ENCODE measurements around the gene LIM2.
"Not testable (repeated sequence)": the region's sequence is repeated elsewhere in the genome, so short reads cannot be mapped to it uniquely, and the experiment has no call there.

The LIM2 gene, protein sequence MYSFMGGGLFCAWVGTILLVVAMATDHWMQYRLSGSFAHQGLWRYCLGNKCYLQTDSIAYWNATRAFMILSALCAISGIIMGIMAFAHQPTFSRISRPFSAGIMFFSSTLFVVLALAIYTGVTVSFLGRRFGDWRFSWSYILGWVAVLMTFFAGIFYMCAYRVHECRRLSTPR

DNA sequence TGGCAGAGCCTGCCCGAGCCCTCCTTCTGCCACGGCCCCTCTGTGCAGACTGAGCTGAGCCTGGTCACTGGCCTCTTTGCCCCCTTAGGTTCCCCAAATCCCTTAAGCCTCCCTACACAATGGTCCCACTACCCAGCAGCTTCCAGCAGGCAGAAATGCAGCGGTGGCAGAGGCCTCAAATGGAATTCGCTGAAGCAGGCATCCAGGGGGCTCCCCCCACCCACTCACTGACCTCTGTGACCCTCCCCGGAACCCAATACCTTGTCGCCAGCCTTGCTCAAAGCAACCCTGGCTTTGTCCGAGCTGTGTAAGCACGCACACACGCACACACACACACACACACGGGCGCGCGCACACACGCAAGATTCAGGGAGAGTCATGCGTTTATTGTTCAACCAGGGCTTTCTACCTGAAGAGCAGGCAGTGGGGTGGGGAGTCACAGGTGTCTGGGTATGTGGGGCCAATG lies at the start of gene LIM2:
Gene LIM2, minus strand, starts transcription at position 51 of the 466 bp plus-strand sequence. CDS start 531 bp downstream, outside the sequence.
- no peak for DNase-seq

DNA sequence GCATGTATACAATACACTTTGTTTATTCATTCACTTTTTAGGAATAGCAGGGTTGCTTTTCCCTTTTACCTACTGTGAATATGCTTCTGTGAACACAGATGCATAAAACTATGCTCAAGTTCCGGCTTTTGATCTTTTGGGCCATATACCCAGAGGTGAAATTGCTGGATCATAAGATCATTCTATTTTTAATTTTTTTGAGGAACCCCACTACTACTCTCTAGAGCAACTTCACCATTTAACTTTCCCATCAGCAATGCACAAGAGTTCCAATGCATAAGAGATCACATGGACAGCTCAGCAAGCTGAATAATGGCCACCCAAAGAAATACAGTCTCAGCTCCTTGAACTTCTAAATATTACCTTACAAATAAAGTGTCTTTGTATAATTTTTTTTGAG lies 46.7 kb upstream of the LIM2 start:
- DNase-seq: no peak

DNA sequence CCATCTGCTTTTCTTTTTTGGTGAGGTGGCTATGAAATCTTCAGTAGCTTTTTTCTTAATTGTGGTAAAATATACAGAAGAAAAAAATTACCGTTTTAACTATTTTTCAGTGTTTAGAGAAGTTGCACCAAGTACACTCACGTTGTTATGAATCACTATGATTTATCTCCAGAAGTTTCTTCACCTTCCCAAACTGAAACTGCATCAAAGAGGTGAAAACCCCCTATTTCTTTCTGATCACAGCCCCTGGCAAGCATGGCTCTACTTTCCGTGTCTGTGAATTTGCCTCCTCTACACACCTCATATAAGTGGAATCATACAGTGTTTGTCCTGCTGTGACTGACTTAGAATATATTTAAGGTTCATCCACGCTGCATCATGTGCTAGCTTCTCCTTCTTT lies 45.3 kb upstream of the LIM2 start:
- DNase-seq: no peak

DNA sequence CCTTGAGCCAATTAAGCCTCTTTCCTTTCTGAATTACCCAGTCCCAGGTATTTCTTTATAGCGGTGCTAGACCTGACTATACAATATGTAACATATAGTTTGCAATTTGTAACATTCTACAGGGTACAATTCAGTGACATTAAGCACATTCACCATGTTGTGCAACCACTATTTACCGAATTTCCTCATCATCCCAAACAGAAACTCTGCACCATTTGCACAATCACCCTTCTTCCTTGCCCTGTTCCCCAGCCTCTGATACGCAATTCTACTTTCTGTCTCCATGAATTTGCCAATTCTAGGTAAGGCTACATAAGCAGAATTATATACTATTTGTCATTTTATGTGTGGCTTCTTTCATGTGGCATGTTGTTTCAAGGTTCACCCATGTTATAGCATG lies 43.4 kb upstream of the LIM2 start:
- DNase-seq: no peak

DNA sequence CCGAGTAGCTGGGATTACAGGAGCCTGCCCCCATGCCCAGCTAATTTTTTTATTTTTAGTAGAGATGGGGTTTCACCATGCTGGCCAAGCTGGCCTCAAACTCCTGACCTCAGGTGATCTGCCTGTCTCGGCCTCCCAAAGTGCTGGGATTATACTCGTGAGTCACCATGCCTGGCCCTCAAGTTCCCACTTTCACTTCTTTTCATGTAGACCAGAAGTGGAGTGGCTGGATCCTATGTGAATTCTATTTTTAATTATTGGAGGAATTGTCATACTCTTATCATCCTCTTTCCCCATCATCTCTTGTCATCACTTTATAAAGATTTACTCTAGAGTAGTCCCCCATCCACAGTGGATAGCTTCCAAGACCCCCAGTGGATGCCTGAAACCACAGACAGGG lies 42.4 kb upstream of the LIM2 start:
- DNase-seq: no peak

DNA sequence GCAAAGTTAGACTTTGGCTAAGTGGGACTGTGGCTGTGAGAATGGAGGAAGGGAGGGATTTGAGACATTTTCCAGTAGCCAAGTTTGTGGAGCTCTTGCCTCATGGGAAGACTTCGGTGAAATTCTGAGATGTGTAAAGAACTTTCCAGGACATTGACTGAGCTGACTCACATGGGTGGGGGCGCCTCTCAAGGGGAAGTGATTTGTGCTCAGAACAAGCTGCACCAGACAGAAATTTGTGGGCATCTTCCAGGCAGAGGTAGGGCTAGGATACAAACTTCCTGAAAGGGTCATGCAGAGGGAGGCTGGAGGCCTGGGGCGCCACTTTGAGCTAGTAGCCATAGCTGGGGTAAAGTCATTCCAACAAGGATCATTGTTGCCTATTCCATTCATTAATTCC lies 39.4 kb upstream of the LIM2 start:
- DNase-seq: no peak

DNA sequence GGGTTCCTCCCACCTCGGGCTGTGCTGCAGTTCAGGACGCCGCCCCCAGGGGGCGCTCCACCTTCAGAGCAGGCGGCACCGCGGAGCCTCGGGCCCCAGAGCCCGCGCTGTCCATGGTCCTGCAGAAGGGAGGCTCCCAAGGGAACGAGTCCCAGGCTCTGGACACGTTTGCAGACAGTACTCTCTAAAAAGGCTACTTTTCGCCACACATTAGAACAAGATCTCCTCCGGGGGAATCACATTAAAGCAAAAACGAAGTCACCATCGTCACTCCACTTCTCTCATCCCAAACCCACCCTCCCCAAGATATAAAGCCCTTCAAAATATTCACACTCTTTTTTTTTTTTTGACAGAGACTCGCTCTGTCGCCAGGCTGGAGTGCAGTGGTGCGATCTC lies 34.3 kb upstream of the LIM2 start:
- DNase-seq: peak; percentile 55

DNA sequence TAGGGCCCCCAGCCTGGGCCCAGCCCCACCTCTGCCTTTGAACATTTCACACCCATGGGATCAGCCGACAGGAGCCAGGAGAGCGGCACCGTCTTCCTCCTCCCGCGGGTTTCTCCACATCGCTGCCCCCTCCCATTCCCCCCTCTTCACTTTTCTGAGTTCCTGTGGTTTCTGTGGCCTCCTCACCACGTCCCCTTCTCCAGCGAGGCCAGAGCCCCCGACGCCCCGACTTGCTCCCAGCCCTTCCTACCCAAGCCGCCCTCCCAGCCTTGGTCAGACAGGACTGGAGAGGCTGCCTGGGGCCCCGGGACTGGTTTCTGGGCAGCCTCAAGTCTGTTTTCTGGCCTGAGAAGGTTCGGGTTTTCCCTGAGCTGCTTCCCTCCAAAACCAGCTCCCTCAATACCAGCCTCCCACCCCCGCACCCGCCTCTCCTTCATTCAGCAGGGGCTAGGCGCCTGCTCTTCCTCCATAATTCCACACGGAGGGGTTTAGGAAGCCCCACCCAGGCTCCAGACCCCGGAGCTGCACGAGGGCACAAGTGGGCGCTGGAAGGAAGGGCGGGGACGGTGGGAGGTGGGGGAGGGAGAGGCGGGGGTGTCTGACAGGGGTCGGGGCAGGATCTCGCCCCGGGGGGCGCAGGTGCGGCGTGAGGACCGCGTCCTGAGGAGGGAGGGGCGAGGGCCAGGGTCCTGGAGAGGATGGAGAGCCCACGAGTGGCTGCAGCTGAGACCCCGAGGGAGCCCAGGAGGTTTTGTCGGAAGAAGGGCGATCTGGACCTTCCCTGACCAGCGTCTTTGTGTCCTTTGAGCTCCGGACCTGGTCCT lies 33.7 kb upstream of the LIM2 start:
- DNase-seq: no peak

DNA sequence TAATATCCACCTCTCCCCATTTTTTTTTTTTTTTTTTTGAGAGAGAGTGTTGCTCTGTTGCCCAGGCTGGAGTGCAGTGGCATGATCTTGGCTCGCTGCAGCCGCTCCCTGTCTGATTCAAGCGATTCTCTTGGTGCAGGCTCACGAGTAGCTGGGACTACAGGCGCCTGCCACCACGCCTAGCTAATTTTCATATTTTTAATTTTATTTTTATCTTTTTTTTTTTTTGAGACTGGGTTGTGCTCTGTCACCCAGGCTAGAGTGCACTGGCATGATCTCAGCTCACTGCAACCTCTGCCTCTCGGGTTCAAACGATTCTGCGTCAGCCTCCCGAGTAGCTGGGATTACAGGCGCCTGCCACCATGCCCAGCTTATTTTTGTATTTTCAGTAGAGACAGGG lies 32.7 kb upstream of the LIM2 start:
- not testable (repeated sequence) for DNase-seq

DNA sequence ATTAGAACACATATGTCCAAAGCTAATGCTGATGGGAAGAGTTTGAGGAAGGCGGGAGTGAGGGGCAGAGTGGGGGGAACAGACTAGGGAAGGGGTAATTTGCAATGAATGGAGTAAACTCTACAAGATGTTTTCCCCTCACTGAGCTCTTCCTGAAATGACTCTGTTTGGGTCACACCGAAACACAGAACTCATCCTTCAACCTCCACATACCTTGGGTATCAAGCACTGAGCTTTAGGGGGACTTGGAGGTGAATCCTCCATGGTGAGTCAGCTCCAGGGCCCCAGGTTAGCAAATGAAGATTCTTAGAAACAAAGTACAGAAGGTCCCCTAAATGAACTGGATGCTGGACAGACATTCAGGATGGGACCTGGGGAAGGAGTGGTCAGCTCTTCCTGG lies 30.9 kb upstream of the LIM2 start:
- no peak for DNase-seq

DNA sequence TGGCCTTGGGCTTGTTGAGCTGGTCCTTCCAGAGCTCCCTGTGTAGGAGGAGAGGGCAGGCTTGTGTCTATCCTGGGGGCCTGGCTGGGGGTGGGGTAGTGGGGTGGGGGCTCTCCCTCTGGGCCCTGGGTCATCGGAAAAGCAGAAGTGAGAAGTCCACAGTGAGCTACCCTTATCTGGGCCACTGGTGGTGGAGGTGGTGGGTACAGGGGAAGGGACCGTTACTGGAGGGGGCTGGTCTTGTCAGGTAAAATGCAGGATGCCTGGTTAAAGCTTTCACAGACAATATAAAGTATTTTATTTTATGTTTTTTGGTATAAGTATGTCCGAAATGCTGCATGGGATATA lies 30.0 kb upstream of the LIM2 start:
- DNase-seq: no peak

DNA sequence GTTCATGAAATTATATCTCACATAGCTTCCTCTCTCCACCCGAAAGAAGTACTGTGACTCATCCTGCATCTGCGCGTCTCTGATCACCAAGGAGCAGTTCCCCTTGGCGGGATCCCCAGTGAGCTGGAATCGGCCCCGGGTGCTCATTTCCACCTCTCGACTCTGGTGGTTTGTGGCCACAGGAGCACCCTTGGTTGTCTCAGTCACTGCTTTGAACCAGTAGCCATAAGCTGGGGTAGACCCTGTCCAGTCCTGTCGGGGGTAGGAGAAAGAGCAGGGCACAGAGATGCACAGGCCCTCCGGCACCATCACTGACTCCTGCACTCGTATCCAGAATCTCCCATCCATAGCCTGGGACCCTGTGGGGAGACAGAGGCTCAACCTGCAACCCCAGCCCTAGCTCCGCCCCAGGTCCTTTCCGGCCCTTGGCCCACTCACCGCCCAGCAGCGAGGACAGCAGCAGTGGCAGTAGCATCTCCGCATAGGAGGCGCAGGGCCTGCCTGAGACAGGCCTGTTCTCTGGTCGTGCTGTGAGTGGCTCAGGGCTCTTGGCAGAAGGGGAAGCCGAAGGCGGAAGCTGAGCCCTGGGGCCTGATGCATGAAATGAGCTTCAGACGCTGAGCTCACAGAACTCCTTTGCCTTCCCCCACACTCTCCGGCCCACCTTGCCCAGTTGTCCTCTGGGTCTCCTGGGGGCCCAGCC lies 29.5 kb upstream of the LIM2 start, which contains the start of gene SIGLEC10:
Gene SIGLEC10, minus strand, starts transcription at position 536 of the 703 bp plus-strand sequence. Its CDS starts 61 bp downstream, at position 475.
- no peak for DNase-seq

DNA sequence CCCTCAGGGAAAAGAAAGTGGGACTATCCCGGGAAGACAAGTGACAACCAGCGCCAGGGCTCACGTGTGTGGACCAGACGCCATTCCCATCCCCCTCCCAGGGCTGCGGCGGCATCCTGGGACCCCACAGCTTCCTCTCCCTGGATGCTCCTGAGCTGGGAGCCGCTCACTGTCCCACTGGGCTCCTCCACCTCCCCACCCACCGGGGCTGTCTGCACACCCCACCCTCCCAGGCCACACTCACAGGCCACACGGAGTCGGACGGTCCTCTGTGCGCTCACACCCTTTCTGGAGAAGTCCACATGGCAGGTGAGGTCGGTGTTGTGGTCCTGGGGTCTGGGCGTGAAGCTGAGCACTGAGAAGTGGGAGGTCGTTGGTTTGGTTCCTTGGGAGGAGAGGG lies 28.6 kb upstream of the LIM2 start:
- not testable (repeated sequence) for DNase-seq

DNA sequence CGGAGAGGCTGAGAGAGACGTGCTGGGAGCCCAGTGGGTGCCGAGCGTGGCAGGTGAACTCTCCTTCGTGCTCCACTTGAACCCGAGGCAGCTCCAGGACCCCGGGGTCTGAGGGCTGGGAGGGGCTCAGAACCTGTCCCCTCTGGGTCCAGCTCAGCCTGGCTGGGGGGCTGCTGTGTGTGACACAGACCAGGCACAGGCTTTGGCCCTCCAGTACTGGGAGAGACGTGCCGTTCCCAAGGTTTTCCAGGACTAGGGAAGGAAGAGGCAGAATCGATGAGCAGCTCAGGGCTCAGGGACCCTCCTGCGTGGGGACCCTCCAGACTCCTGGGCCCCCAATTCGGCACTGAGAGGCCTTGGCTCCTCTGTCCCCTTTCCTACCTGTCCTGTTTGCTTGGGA lies 27.4 kb upstream of the LIM2 start:
- DNase-seq: no peak

DNA sequence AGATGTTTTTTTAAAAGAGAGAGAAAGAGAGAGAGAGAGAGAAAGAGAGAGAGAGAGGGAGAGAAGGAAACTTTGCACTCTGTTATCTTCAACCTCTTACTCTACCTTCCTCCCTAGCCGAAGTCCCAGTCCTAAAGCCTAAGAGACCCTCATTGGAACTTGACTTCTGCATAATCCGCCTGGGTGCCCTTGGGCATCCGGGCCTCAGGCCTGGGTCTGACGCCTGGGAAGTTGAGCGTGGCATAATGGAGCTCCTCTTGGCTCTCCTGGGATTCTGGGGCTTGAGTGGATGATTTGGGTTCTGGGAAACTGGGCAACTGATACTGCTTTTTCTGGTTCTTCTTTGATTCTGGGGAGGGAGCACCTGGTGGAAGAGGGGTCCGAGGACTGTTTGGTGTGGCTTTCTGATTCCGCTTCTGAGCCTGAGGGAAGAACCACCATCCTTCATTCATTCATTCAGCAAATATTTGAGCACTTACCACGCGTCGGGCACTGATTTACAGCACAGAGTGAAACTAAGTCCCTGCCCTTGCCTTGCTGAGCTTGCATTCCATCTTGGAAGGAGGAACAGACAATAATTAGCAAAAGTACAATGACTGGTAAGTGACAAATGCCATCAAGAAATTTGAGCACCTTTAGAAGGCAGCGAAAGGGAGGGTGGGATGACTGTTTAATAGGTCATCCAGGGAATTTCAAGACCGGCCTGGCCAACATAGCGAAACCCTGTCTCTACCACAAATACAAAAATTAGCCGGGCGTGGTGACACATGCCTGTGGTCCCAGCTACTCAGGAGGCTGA lies 23.4 kb upstream of the LIM2 start:
- no peak for DNase-seq

DNA sequence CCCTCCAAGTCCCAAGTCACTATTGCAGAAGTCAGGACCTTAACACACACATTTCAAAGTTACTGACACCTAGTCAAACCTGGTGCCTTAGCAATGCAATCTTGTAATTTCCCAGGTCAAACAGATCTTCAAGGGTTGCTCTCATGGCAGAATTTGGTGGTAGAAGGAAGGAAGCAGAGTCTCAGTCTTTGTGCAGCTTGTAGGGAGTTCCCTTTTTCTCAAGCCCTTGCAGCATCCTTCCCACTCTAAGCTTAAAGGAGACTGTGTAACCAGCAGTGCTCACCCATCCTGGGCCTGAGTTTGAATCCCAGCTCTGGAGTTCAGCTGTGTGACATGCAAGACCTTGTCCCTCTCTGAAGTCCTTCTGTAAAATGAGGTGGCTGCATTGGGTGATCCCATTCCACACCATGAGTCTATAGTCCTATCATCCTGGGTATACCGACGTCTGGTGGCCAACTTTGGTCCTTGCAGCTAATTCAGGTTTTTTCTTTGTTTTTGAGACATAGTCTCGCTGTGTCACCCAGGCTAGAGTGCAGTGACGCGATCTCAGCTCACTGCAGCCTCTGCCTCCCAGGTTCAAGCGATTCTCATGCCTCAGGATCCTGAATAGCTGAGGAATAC lies 19.8 kb upstream of the LIM2 start:
- DNase-seq: no peak

DNA sequence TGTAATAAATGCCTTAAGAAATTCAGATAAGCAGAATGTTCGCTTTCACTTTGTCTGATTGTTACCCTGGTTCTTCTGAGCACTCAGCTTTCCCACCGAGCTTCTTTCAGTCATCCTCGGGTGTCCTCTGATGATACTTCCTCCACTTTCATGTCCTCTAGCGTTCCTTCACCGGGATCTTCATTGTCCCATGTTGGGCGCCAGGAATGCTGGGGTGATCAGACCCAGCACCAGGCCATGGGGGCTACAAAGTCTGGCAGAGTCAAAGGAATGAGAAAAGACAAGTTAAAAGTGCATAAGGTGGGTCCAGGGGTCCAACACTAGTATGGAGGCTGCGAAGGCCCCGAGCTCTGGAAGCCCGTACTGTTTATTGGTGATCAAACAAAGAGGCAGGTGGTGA lies 14.3 kb upstream of the LIM2 start:
- no peak for DNase-seq

DNA sequence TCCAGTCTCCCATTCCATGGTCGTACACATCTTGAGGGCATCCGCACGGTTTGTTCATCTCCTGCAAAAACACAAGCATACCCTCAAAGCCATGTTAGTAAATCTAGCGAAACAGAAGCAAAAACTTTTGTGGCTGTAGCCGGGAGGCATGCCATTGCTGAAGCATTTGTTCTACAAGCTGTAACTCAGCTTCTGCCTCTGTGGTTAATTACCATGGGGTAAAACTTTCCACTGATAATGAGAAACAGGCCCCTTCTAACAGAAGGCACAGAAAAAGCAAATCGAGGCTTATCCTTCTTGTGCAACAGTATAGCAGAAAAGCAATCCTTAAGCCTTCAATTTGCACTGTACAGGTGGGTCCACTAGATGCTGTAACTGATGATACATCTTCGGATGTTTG lies 12.2 kb upstream of the LIM2 start:
- DNase-seq: not testable (repeated sequence)

DNA sequence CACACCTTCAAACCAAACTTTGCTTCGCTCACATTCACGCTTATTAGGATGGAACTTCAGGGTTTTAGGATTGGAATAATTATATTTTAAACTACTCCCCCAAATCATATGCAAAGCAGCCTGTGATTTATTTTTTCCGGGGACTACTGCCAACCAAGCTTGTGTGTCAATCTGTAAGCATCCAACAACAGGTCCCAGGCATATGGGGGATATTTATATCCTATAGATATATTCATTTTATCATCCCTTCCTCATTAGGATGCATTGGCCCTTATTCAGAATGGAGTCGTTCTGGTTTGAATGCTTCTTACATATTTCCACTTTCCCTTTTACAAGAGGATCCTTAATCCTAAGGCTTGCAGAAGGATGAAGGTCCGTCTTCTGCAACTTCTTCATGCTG lies 11.5 kb upstream of the LIM2 start:
- DNase-seq: no peak

DNA sequence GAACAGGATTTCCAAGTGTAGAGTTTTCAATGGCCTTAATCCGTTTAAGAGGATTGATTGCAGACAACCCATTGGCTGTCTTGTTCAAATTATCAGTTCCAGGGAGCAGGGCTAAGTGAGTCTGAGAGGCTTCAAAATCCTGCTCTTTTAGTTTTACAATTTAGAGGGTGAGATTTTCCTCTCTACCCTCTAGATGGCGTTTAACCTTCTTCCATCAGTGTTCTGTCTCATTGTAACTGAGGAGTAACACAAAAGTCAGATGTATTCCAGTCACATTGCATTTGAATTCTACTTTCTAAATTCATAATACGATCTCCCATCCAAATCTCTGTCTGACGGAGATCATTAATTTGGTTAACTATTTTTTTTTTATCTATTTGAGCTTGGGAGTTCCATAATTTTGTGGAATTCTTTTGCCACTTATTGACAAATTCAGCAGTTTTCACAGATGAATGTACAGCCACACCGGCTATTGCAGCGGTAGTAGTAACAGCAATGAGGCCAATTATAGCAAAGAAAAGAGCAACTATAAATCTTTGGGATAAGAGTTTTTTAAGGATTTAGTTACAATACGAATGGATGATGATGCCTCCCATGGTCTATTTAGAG lies 10.4 kb upstream of the LIM2 start:
- DNase-seq: peak; percentile 9

DNA sequence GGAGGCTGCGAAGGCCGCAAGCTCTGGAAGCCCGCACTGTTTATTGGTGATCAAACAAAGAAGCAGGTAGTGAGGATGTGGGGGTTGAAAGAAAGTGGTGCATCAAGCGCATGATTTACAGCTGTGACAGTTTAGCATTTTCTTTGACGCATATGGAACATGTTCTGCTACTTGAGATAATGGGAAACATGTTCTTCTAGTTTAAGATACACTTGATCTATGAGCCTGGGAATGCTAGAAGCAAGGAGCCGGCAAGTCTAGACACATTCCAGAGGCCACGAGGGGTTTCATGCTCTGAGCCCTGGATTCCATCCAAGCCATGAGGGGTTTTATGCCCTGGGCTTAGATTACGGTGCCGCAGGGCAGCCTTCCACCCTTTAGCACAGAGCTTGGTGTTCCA lies 9.7 kb upstream of the LIM2 start:
- DNase-seq: peak; percentile 47

DNA sequence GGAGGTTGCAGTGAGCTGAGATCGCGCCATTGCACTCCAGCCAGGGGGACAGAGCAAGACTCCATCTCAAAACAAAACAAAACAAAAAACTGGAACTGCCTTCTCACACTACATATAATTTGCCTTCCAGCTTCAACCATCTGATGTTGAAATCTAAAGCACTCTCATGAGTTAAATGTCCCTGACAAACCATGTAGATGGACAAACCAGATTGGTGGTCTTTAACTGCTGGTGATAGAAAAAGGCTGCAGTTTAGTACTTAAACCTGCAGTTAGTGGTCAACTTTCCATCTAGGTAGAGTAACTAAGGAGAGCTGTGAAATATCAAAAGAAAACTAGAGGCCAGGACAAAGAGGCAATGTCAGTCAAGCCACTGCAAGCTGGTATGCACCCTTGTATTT lies 8.4 kb upstream of the LIM2 start:
- DNase-seq: no peak

Measured in fibroblast of skin of right quadriceps (primary cell).